HG03342 (cell line): ENCODE data around the gene ZBTB47.

Experiments used
- ATAC-seq: cut with Tn5 transposase; IDR thresholded peaks from one replicate; pipeline ENCODE4 v1.9.1; 2021; ENCODE audit warnings: mild to moderate bottlenecking, moderate library complexity; ENCODE audit not compliant: unreplicated experiment

The ZBTB47 gene

DNA sequence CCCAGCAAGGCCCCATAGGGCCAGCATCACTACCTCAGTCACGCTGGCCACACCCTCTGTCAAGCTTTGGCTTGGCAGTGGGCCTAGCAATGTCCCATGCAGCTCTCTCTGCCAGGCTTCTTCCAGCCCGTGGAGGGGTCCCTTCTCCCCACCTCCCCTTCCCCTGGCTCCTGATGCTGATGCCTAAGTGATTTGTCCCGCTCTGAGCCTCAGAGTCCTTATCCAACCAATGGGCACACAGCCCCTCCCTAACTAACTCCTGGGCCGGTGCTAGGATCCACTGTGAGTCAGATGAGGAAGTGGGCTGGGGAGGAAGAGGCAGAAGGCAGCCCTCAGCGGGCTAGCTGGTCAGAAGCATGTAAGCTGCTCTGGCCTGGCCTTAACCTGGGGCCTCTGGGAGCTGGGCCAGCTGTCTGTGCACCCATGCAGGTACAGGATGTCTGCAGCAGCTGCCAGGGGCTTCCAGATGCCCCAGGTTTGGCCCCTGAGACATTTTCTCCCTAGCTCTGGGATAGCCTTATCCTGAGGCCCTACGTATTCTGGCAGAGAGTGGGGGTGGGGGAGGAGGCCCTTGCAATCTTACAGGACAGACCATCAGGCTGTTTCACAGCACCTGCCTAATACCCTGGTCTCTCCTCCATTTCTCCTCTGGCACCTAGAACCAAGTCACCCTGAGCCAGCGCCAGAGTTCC lies 740 bp upstream of the ZBTB47 start:
- peak; percentile 60 for ATAC-seq

- no peak for ATAC-seq
These were observed 266 bp upstream of the ZBTB47 start for GRCh38 chr3:42653303-42653559.

GRCh38 chr3:42654331-42655201 lies 1.1 kb downstream of the ZBTB47 start:
- no peak for ATAC-seq

DNA sequence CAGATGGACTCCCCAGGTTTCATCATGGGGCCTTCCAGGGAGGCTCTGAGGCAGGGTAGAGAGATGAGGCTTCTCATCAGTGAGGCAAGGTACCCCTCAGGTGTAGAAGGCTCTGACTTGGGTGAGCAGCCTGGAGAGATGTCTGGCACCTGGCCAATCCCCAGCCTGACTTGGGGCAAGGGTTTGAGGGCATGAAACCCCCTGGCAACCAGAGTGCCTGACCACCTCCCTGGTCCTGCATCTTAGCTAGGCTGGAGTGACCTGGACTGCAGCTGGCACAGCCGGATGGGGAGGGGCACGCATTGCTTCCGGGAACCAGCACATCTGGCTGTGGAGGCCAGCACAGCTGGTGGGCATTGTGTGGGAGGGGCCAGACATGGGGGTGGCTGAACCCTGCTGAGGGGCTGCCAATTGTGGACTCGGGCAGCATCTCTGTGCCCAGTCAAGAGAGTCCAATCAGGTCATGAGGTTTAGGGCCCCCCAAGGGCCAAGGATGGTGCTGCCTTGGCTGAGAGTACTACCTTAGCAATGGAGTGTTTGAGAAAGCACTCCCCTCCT lies 1.9 kb downstream of the ZBTB47 start:
- ATAC-seq: no peak

DNA sequence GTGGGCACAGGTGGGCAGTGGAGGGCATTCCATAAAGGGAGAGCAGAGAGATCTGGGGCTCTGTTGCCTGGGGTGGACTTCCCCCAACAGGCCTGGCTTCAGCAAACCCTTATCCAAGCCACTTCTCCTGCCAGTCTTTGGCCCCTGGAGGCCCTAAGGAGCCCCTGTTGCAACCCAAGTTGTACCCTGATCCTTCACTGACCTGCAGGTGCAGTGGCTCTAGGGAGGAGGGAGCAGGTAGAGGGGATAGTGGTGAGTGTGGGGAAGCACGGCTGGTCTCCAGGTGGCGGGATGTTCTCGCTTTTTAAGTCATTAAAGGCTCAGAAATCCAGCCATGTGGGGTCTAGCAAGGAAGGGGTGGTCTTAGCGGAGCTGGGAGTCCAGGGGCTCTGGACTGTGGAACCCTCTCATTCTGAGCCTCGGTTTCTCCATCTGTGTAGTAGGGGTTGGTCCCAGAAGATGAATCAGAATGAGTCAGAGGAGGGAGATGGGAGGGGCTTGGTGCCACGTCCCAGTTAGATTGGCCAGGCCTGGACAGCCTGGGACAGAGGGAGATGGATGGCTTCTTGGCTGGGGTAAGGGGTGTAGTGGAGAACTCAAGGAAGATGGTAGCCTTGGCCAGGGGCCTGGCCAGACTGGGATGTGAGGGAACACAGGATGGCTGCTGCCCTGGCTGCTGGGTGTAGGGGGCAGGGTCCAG lies 2.6 kb downstream of the ZBTB47 start:
- no peak for ATAC-seq

DNA sequence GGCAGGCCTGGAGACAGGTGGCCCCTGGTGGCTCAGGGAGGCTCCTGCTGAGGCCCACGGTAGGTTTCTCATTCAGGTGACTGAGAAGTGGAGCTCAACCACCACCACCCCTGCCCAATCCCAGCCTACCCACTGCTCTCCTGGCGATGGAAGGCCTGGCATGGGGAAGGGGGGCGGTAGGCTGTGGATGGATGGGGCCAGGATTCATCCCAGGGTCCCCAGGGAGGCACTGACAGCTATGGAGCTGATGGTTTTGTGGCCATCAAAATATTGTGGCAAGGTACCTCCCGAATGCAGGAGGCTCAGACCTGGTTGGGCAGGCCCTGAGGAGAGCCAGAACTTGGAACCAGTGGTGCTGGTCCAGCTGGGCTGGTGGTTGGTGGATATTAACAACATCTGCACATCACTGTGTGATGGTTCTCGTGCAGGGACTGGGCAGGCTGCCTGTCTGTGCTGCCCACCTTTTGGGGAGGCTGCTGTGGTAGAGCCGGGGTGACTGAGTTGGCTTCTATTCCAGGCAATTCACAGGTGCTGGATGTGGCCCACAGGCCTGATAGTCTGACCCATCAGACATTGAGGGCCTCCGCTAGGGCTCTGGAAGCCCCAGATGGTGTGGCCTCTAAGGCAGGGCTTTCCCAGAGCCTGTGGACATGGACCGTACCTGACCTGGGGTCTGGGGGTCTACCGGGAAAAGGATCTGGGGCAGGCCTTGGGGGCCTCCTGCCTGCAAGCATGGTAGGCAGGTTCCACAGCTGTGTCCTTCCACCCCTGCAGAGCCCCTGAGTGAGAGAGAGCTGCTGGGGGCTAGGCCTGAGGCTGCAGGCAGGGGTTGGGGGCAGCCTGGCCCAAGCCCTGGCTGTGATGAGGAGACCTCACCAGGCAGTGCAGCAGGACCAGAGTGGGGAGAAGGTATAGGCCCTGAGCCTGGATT lies 3.4 kb downstream of the ZBTB47 start:
- no peak for ATAC-seq

DNA sequence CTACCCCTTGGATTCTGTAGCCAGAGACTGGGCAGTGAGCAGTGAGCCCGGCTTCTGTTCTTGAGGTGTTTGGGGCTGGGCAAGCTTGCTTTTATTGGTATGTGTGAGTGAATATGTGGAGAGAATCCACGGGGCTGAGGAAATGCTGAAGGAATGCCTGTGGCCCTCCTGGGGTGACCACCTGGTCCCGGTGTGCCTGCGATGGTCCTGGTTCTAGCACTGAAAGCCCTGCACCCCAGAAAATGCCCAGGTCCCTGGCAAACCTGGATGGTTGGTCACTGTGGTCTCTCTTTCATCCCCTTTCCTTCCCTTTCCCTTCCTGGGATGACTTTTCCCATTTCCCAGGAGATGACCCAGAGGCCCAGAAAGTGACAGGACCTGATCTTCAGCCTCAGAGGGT lies 4.2 kb downstream of the ZBTB47 start:
- ATAC-seq: no peak

DNA sequence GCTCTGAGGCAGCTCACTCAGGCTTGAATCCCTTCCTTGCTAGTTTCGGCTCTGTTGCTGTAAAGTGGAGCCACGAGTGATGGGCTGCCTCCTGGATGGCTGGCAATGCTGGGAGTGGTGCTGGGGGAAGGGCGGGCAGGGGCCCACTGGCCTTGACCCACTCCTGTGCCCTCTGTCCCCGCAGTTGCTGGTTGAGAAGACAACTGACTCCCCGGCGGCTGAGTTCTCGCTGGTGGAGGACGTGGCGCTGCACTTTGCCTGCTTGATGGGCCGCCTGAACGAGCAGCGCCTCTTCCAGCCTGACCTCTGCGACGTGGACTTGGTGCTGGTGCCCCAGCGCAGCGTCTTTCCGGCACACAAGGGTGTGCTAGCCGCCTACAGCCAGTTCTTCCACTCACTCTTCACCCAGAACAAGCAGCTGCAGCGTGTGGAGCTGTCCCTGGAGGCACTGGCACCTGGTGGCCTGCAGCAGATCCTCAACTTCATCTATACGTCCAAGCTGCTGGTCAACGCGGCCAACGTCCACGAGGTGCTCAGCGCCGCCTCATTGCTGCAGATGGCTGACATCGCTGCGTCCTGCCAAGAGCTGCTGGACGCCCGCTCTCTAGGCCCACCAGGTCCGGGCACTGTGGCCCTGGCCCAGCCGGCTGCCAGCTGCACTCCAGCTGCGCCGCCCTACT lies 4.7 kb downstream of the ZBTB47 start:
- no peak for ATAC-seq

DNA sequence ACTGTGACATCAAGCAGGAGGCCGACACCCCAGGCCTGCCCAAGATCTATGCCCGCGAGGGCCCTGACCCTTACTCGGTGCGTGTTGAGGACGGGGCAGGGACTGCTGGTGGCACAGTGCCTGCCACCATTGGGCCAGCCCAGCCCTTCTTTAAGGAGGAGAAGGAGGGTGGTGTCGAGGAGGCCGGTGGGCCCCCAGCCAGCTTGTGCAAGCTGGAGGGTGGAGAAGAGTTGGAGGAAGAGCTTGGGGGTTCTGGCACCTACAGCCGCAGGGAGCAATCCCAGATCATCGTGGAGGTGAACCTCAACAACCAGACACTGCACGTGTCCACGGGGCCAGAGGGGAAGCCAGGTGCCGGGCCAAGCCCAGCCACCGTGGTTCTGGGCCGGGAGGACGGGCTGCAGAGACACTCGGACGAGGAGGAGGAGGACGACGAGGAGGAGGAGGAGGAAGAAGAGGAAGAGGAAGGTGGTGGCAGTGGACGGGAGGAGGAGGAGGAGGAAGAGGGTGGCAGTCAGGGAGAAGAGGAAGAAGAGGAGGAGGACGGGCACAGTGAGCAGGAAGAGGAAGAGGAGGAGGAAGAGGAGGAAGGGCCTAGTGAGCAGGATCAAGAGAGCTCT lies 5.4 kb downstream of the ZBTB47 start:
- no peak for ATAC-seq

GRCh38 chr3:42659451-42660130 lies 6.1 kb downstream of the ZBTB47 start:
- no peak for ATAC-seq

DNA sequence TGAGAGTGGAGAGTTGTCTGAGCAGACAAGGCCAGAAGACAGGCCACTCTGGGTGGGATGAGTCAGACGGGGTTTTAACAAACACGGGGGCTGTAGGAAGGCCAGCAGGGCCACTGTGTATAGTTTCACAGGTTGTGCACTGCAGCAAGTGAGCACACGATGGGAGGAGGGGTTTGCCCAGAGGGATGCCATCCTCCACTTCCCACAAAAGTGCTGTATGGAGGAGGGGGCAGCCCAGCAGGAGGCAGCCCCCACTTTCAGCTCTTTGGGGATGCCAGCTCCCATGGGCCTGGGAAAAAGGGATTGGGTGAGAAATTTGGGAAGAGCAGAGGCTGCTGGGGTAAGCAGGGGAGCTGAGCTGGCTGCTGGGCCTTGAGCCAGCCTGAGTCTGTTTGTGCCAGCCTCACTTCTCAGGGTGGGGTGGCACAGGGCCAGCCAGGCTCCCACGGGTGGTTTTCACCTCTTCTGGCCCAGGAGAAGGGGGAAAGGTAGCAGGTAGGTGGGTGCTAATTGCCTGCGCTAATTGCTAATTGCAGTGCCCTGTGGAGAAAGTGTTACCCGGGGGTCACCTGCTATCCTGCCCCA lies 6.7 kb downstream of the ZBTB47 start:
- no peak for ATAC-seq

DNA sequence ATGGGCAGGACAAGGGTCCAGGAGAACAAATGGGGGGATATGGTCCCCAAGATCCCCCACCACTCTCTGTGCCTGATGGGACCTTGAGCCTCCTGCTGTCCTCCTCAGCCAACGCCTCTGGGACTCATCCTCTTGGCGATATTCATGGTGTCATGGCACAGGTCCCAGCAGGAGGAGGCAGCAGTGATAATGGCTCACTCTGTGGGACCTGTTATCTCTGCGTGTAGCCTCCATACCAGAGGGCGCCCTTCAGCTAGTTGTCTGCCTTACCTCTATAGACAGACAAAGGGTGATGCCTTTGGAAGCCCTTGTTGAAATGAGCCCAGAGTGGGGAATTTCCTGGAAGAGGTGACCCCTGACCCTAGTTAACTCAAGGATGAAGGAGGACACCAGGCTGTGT lies 7.4 kb downstream of the ZBTB47 start:
- ATAC-seq: no peak

DNA sequence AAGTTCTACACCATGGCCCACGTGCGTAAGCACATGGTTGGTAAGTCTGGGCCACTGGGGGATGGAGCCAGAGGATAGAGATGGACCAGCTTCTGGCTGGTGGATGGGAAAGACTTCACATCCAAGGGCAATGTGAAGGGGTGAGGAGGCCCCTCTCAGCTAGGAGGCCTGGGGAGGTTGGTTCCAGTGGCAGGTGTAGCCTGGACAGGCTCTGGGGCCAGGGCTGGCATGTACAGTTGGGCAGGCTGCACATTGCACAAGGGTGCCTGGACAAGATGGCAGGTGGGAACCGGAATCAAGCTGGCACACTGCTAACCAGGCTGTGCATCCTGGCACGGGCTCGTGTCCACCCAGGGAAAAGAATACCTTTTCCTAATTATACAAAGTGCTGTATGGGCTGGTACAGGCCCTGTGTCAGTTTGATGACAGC lies 8.1 kb downstream of the ZBTB47 start:
- ATAC-seq: no peak

DNA sequence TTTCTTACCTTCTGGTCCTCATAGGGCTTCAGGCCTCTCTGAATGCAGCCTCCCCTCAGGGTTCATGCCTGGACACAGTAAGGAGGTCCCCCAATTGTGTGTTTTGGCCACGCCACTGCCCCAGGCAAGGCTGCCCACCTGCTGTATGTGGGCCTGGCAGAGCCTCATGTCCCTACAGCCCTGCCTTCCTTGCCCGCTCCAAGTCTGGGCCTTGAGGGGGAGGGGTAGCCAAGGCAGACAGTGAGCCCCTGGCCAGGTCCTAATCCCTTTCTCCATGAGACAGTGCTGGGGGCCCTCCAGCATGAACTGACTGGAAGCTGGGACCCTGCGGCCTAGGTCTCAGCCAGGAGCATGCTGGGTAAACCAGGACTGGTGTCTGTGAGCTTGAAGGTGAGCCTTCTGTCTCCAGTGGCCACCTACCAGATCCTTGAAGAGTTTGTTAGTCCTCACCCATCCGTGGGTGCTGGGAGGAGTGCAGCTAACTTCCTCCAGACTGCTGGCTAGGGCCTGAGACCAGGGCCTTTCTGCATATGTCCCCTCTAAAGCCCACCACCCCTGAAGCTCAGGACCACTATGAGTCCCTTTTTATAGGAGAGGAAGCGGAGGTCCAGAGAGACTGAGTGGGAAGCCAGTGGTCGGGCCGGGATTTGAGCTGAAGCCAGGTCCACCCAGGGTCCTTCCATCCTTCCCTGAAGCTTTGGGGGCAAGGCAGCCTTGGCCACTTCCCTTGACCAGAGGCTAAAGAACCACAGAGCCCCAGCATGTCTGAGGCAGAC lies 8.7 kb downstream of the ZBTB47 start:
- no peak for ATAC-seq

DNA sequence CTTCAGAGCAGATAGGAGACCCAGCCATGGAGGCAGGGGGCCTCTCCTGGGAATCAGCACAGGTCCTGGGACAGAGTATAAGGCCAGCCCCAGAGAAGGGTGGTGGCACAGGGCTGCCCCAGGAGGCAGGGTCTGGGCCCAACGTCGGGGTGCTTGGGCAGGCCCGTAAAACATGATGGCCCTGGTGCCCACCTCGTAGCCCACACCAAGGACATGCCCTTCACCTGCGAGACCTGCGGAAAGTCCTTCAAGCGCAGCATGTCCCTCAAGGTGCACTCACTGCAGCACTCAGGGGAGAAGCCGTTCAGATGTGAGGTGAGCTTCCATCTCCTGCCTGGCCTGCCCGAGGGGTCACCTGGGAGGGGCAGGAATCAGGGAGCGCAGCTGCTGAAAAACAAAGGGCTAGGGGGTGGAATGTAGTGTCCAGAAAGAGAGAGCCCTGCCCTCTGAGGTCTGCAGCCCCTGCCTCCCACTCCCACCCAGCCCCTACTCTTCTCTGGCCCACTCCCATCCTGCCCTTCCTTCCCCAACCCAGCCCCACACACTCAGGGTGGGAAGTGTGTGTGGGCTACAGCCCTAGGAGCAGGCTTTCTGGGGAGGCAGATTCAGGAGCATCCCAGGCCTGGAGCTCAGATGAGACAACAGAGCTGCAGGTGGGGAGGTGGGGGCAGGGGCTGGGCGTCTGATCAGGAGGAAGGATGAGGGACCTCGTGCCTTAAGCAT lies 9.5 kb downstream of the ZBTB47 start:
- no peak for ATAC-seq

- no peak for ATAC-seq
These were observed 10.3 kb downstream of the ZBTB47 start for GRCh38 chr3:42663581-42664437.
